GM19467 (cell line): Measurements from ENCODE around the gene DGKD.
"Not testable (repeated sequence)": the region's sequence is repeated elsewhere in the genome, so short reads cannot be mapped to it uniquely, and the experiment has no call there.

Experiments
- ATAC-seq: cut with Tn5 transposase; IDR thresholded peaks from one replicate; pipeline ENCODE4 v1.9.1; 2021; ENCODE audit warnings: mild to moderate bottlenecking, moderate library complexity; ENCODE audit not compliant: unreplicated experiment

DGKD gene

GRCh38 chr2:233358947-233359346 lies 4.7 kb downstream of the DGKD start:
- ATAC-seq, result no peak

- no peak for ATAC-seq
Observed at GRCh38 chr2:233359823-233360222, 5.5 kb downstream of the DGKD start.

GRCh38 chr2:233360771-233361176 lies 6.5 kb downstream of the DGKD start:
- no peak for ATAC-seq

- no peak for ATAC-seq
Observed at GRCh38 chr2:233361297-233361696, 7.0 kb downstream of the DGKD start.

- ATAC-seq, result no peak
Observed at GRCh38 chr2:233362742-233363141, 8.4 kb downstream of the DGKD start.

- ATAC-seq, result no peak
Observed at GRCh38 chr2:233363744-233364235, 9.5 kb downstream of the DGKD start.

GRCh38 chr2:233365861-233366520 lies 11.7 kb downstream of the DGKD start:
- ATAC-seq, result no peak

- no peak for ATAC-seq
Observed at GRCh38 chr2:233367586-233367985, 13.3 kb downstream of the DGKD start.

- no peak for ATAC-seq
Observed at GRCh38 chr2:233368756-233369155, 14.5 kb downstream of the DGKD start.

- ATAC-seq, result no peak
Observed at GRCh38 chr2:233369462-233369861, 15.2 kb downstream of the DGKD start.

- ATAC-seq, result no peak
Observed at GRCh38 chr2:233369897-233370685, 15.8 kb downstream of the DGKD start.

GRCh38 chr2:233371641-233372040 lies 17.3 kb downstream of the DGKD start:
- ATAC-seq, result no peak

- ATAC-seq, result no peak
Observed at GRCh38 chr2:233372855-233373254, 18.6 kb downstream of the DGKD start.

- ATAC-seq, result no peak
Observed at GRCh38 chr2:233373316-233373715, 19.0 kb downstream of the DGKD start.

GRCh38 chr2:233374776-233375175 lies 20.5 kb downstream of the DGKD start:
- not testable (repeated sequence) for ATAC-seq

- ATAC-seq, result no peak
Observed at GRCh38 chr2:233375490-233376314, 21.4 kb downstream of the DGKD start.

- ATAC-seq, result no peak
Observed at GRCh38 chr2:233379034-233379433, 24.7 kb downstream of the DGKD start.

GRCh38 chr2:233379441-233379840 lies 25.1 kb downstream of the DGKD start:
- no peak for ATAC-seq

GRCh38 chr2:233380132-233380895 lies 26.0 kb downstream of the DGKD start:
- ATAC-seq, result no peak

GRCh38 chr2:233380995-233381637 lies 26.8 kb downstream of the DGKD start:
- no peak for ATAC-seq
